Endothelial cell of hepatic sinusoid (primary cell): Measurements from ENCODE around the gene OSBPL5.

ENCODE experiments used
- in situ Hi-C: cut with HindIII; loops from 2 replicates; pipeline ENCODE4 v1.10.0; 2017; ENCODE audit warnings: low sequenced_read_pairs

Gene OSBPL5

DNA sequence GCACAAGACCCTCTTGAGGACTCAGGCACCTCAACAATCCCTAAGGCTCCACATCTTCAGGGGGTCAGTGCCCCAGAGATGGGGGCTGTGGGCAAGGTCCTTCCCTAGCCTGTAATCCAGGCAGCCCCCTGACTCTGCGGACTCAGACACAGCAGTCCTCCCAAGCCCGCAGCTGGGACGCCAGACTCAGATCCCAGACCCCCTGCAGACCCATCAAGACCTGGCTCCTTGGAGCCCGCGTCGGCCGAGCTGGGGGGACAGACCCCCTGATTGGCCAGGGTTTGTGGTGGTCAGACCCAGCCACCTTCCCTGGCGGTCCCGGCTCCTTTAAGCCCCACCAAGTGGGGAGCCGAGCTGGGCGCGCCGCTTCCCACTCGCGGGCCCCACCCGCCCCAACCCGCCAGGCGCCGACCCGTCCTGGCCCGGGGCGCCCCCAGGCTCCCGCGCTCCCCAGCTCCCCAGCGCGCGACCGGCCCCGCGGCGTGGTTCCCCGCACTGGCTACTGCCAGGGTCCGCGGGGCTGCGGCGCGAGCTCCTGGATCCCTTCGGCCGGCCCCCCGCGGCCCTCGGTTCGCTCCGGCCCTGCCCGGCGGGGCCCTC lies 458 bp downstream of the OSBPL5 start:
- in situ Hi-C loops, result no loop called here

- in situ Hi-C loops, result no loop called here
These were observed 965 bp downstream of the OSBPL5 start for GRCh38 chr11:3164138-3164551.

DNA sequence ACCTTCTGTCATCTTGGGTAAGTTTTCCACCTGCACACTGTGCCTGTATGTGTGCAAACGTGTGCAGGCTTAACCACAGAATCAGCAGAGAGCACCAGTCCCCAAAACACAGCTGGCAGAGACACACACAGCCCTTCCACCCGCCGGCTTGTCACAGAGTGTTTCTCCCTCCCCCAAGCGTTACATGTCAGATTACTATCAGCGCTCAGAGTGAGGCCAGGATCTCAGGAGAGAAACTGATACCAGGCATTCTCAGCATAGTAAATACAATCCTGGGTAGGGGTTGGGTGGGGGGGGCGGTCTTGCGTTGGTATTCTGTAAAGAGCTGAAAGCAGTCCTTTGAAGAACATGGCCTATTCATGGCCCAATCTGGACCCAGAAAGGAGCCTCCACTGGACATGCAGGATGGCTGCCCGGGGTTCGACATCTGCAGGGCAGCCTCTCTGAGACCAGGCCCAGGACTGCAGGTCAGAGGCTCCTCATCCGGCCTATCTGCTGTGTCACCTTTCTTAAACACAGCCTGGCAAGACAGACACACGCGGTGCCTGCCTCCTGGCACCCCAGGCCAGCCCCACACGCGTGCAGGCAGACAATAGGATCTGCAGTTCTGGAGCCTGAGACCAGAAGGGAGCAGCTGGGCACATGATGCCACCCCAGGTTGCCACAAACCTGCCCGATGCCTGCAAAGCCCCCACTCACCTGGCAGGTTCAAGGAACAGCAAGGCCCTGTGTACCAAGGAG lies 1.7 kb downstream of the OSBPL5 start:
- in situ Hi-C loops, result no loop called here

DNA sequence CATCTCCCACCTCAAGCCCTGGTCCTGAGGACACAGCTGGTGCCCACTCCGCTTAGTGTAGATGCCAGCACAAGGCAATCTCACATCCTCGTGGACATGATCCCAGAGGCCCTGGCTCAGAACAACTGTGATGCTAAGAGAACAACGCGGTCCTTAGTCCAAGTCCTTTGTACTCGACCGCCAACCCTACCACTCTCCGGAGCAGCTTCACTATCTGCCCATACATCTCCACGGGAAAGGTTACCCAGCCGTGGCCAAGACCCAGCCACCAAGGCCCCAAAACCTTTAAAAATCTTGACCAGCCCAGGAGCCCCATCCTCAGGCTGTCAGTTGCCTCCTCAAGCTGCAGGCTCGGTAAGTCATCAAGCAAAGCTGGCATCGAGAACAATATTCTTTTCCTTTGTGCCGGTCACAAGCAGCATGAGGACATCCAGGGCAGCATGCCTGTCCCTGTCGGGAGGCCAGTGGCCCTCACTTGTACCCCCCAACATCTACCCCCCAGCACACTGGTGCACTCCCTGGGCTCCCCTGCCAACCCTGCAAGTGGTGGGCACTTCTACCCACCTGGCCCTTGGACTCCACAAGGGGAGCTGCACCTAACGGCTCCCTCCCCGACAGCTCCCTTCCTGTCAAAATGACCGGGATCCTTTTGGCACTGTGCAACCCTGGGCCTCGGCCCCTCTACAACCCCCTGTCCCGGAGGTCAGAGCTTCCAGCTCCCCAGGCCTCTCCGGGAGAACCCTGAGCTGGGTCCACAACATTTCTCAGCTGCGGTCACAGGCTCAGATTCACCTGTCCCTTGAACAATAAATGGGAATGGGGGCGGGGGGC lies 2.5 kb downstream of the OSBPL5 start:
- in situ Hi-C loops, result no loop called here

- in situ Hi-C loops, result no loop called here
These were observed 3.2 kb downstream of the OSBPL5 start for GRCh38 chr11:3161720-3162409.

DNA sequence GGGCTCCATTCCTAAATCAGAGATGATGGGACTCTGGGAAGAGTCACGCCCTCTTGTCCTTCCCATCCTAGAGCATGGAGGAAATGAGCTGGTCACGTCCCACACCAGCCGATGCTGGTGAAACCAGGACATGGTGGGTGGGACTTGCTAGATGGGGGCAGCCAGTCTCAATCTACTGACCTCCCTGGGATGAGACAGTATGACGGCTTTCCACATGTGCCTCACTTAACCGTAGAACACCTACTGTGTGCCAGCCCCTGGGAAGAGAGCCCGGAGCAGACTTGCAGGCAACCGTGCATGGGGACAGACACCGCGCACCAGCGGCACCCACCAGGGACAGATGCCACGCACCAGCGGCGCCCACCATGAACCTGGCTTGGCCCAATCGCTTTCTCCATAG lies 3.8 kb downstream of the OSBPL5 start:
- in situ Hi-C loops, result no loop called here

GRCh38 chr11:3160252-3161031 lies 4.7 kb downstream of the OSBPL5 start:
- in situ Hi-C loops, result no loop called here

DNA sequence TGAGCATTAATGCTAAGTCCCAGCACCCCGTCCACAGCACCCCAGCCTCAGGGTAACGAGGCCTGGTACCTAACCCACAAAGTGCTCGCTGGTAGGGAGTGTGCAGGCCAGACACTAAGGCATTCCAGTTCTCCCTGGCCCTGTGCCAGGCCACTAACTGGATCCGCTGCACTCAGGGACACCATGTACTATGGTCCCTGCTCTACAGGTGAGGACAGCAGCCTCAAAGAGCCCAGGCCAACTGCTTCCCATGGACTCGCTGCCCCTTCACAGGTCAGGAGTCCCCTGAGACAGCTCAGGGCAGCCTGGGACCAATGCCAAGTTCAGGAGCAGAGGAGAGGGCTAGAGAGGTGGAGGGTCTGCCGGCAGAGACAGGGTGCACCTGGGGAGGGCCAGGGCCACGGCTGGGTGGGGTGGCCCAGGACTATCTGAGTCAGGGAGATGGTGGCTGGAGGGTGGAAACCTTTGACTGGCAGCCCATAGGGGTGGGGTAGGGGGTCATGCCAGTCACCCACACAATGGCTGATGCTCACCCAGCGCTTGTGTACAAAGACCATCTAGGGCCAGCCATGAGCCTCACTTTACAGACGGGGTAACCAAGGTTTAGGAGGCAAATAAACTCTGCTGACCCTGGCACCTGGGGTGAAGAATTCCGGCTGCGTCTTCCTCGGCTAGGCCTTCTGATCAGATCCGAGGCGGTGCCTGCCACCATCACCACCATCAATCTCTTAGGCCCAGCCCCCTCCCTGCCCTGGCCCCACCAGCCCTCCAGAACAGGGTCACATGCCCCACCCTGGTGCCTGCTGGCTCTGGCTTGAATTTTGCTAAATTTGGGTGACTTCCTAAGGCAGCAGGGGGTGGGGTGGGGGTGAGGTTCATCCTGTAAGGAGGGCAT lies 5.6 kb downstream of the OSBPL5 start:
- in situ Hi-C loops, result no loop called here

- in situ Hi-C loops, result no loop called here
These were observed 6.3 kb downstream of the OSBPL5 start for GRCh38 chr11:3158821-3159220.

DNA sequence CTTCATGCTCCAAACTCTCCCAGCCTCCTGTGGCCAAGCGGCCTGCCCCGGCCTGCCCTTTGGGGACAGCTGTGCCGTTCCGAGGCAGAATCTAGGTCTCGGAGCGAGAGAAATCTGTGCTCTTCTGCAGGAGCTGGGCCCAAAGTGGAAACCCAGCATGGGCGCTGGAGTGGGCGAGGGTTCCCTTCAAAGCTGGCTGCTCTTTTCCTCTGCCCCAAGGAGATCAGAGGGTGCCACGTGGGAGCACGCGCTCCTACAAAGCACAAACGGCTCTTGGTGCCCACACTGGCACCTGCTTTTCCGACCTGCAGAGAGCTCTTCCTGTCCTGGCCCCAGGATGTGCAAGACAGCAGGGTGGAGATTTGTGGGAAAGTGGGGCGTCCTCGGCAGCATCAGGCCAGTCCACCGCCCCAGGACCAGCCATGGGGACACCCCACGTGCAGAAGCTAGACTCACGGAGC lies 6.9 kb downstream of the OSBPL5 start:
- in situ Hi-C loops, result no loop called here

DNA sequence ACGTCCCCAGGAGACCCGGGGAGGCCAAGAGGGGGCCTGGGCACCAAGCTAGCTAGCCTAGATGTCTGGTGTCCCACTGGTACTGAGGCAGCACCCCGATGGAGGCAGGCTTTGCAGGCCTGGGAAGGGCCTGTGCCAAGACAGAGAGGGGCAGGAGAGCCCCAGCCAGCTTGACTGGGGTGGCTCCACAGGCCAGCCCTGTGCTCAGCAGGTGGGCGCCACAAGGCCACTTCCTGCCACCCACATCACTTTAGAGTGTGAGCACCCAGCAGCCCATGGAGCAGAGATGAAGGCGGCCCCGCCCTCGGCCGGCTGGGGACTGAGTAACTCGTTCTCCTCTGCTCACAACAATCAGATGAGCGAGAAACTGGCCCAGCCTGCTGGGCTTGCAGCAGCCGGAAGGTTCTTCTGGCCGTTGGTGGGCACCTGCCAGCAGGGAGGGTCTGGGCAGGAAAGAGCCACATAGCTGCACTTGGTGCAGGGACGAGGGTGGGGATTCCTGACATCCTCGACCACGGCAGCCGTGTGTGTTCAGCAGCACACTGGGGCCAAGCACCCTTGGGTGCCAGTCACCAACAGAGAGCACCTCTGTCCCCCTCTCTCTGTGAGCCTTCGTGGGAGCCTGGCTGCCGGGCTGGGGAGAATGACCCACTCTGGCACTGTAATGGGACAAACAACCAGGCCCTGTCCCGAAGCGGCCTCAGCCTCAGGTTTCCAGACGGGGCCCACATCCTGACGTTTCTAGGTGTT lies 7.6 kb downstream of the OSBPL5 start:
- in situ Hi-C loops, result no loop called here

GRCh38 chr11:3156661-3157311 lies 8.3 kb downstream of the OSBPL5 start:
- in situ Hi-C loops, result no loop called here

- in situ Hi-C loops, result no loop called here
These were observed 8.8 kb downstream of the OSBPL5 start for GRCh38 chr11:3156282-3156660.

GRCh38 chr11:3155691-3156258 lies 9.3 kb downstream of the OSBPL5 start:
- in situ Hi-C loops, result no loop called here

- in situ Hi-C loops, result no loop called here
These were observed 9.9 kb downstream of the OSBPL5 start for GRCh38 chr11:3155216-3155615.

DNA sequence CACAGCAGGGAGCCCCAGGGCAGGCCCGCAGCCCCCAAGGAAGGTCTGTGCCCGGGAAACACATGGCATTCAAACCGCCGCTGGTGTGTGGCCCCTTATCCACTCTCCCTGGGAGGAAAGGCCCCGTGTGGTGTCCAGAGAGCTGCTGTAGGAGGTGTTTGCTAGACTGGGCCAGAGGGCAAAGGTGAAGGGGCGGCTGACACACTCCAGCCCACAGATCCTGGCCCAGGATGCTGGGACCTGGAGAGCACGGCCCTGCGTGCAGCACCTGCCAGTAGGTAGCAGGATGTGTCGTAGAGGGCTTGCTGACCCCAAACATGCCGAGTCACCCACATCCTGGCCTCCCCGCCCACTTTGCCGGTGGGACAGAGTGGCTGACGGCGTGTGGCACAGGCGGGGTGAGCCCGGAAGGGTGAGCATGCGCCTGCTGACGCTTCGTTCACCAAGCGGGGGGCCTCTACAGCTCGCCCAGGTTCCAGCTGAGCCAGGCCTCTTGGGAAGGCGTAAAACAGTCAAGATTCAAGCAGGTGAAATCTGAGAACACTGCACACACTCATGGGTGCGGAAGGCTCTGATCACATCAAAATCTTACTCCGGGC lies 11.0 kb downstream of the OSBPL5 start:
- in situ Hi-C loops, result no loop called here

- in situ Hi-C loops, result no loop called here
These were observed 11.7 kb downstream of the OSBPL5 start for GRCh38 chr11:3153291-3153861.
